HepG2 (cell line): Measurements from ENCODE around the gene C2CD4A. TPM values are rescaled to one million over a fixed set of nuclear protein-coding genes. Genes with fewer than 3 reads are reported as not detected.

Source experiments
- ATAC-seq: fragments of 200-7000 bp; cut with Tn5 transposase; 3 replicates; pipeline ENCODE4 v1.9.1; 2020; ENCODE audit warnings: mild to moderate bottlenecking, moderate library complexity
- BruUV-seq: library from RNA; stranded (reverse); fragments of 400-500 nt; replicated peaks from 2 replicates; lab custom pipeline; 2021; lab: Mats Ljungman, UMichigan
- CTCF ChIA-PET: fragments of 300-600 bp; formaldehyde crosslinking; extraction: SDS; loops from one replicate; lab custom pipeline; 2021; ENCODE audit warnings: low total read pairs, inconsistent platforms, low intra/inter-chr PET ratio; lab: Yijun Ruan, JAX
- POLR2A ChIA-PET: fragments of 350-600 bp; sonication (Branson Sonifier 250); formaldehyde crosslinking; loops from one replicate; lab custom pipeline; 2020; ENCODE audit warnings: antibody characterized with exemption, inconsistent platforms; lab: Yijun Ruan, JAX
- DNase-seq: peaks from one replicate; pipeline ENCODE4 v3.0.0-alpha.2; 2015; ENCODE audit warnings: low spot score
- FAIRE-seq: peaks from 3 replicates; lab custom pipeline; 2011; peaks lifted over from hg19 to GRCh38; lab: Jason Lieb, UNC
- H2AFZ ChIP-seq: one replicate; pipeline ENCODE4 v1.6.1; 2011; ENCODE audit warnings: low read length, inconsistent platforms
- H3K27ac ChIP-seq: fragments of 300-600 bp; 3 replicates; pipeline ENCODE4 v1.8.0; 2011; ENCODE audit warnings: mixed run types, mild to moderate bottlenecking, mixed read lengths, low read length, inconsistent platforms; ENCODE audit not compliant: insufficient read depth; ENCODE audit errors: extremely low read length
- H3K27me3 ChIP-seq, 2 experiments: fragments of 200-600 bp in 1 of 2; 2 replicates in 1 of 2; 3 replicates in 1 of 2; pipeline versions ENCODE4 v1.6.0 to v1.8.0; 2011; ENCODE audit warnings: low read length in 2 of 2, mild to moderate bottlenecking in 2 of 2, moderate library complexity in 2 of 2, inconsistent platforms in 1 of 2; ENCODE audit not compliant: insufficient read depth in 2 of 2, control insufficient read depth in 1 of 2
- H3K36me3 ChIP-seq, 2 experiments: fragments of 200-600 bp in 1 of 2; replicated peaks in 1 of 2; 2 replicates in 1 of 2; 3 replicates in 1 of 2; pipeline versions ENCODE4 v1.5.1 to v1.8.0; 2011; ENCODE audit warnings: low read length in 2 of 2, inconsistent platforms in 1 of 2; ENCODE audit not compliant: insufficient read depth in 2 of 2, control insufficient read depth in 1 of 2
- H3K4me1 ChIP-seq: 2 replicates; pipeline ENCODE4 v1.5.1; 2012; ENCODE audit warnings: low read length, inconsistent platforms; ENCODE audit not compliant: insufficient read depth
- H3K4me2 ChIP-seq: 2 replicates; pipeline ENCODE4 v1.6.0; 2011; ENCODE audit warnings: low read depth, low read length, inconsistent platforms
- H3K4me3 ChIP-seq, 3 experiments: fragments of 200-600 bp in 1 of 3; sonication (generic), shearing (Covaris generic) in 1 of 3; replicated peaks in 1 of 3; 2 replicates each; pipeline ENCODE4 v1.5.1; 2011 to 2016; ENCODE audit warnings: low read length in 3 of 3, inconsistent platforms in 2 of 3, low read depth in 2 of 3, mild to moderate bottlenecking in 2 of 3, control low read depth in 1 of 3, mixed read lengths in 1 of 3; ENCODE audit not compliant: insufficient read depth in 1 of 3
- H3K79me2 ChIP-seq: one replicate; pipeline ENCODE4 v1.6.1; 2011; ENCODE audit warnings: low read length, inconsistent platforms; ENCODE audit not compliant: insufficient read depth
- H3K9ac ChIP-seq: 2 replicates; pipeline ENCODE4 v1.6.0; 2011; ENCODE audit warnings: mild to moderate bottlenecking, low read depth, low read length, inconsistent platforms; ENCODE audit not compliant: insufficient read depth
- H3K9me3 ChIP-seq: 2 replicates; pipeline ENCODE4 v1.5.1; 2012; ENCODE audit warnings: mild to moderate bottlenecking, low read length
- H4K20me1 ChIP-seq: 2 replicates; pipeline ENCODE4 v1.6.0; 2011; ENCODE audit warnings: inconsistent platforms, mild to moderate bottlenecking, low read length, moderate library complexity; ENCODE audit not compliant: insufficient read depth
- GFI1 ChIP-seq: sonication (generic); formaldehyde crosslinking; IDR thresholded peaks from 2 replicates; pipeline ENCODE4 v1.5.0; 2020; ENCODE audit warnings: missing genetic modification reagents, mild to moderate bottlenecking, borderline replicate concordance
- SIX1 ChIP-seq: sonication (generic); formaldehyde crosslinking; IDR thresholded peaks from 2 replicates; pipeline ENCODE4 v1.4.0; 2020; ENCODE audit warnings: missing genetic modification reagents, borderline replicate concordance
- SOX13 ChIP-seq, 3 experiments: fragments of 450-650 bp in 1 of 3; sonication (generic) in 1 of 3; formaldehyde crosslinking in 1 of 3; IDR thresholded peaks in 2 of 3; conservative IDR thresholded peaks in 1 of 3; 2 replicates each; pipeline versions ENCODE4 v1.5.0 to v1.6.1; 2016 to 2020; ENCODE audit warnings: antibody characterized with exemption in 1 of 3, mild to moderate bottlenecking in 1 of 3, missing compliant biosample characterization in 1 of 3, missing genetic modification reagents in 1 of 3, moderate library complexity in 1 of 3
- ZBTB33 ChIP-seq: sonication (generic); formaldehyde crosslinking; IDR thresholded peaks from 2 replicates; pipeline ENCODE4 v1.4.0; 2020; ENCODE audit warnings: missing genetic modification reagents
- ZNF263 ChIP-seq: sonication (generic); formaldehyde crosslinking; IDR thresholded peaks from 2 replicates; pipeline ENCODE4 v1.4.0; 2020; ENCODE audit warnings: missing genetic modification reagents
- ZNF362 ChIP-seq: sonication (generic); formaldehyde crosslinking; IDR thresholded peaks from 2 replicates; pipeline ENCODE4 v1.4.0; 2020; ENCODE audit warnings: missing genetic modification reagents, mild to moderate bottlenecking, borderline replicate concordance
- ZNF382 ChIP-seq: sonication (generic); formaldehyde crosslinking; IDR thresholded peaks from 2 replicates; pipeline ENCODE4 v1.5.0; 2020; ENCODE audit warnings: missing genetic modification reagents, mild to moderate bottlenecking, borderline replicate concordance
- WGBS: methylation state at CpG from one replicate; pipeline ENCODE4 v1.1.6; 2017; ENCODE audit warnings: low lambda C conversion rate; 5-methylcytosine and 5-hydroxymethylcytosine counted together
- in situ Hi-C: cut with HindIII; loops from 2 replicates; pipeline ENCODE4 v1.10.0; 2017; ENCODE audit warnings: low pct_unique_long_range_greater_than_20kb; ENCODE audit not compliant: extremely low pct_ligation_motif_present
- intact Hi-C: fragments of 100-400 bp; cut with micrococcal nuclease; formaldehyde crosslinking; loops from one replicate; pipeline ENCODE4 v1.10.0; 2022; ENCODE audit not compliant: unreplicated experiment
- polyA plus RNA-seq, 8 experiments: library from polyadenylated mRNA; depleted of rRNA in 3 of 8; stranded (reverse) in 7 of 8; unstranded in 1 of 8; fragments of >200 nt; fragmentation: Illumina TruSeq in 4 of 8; extraction: Trizol in 4 of 8; gene quantifications; 2 replicates each; pipeline versions ENCODE4 v1.2.1 to v1.2.3, GENCODE V29; 2011 to 2016; ENCODE audit warnings: low read depth in 4 of 8, missing spikeins in 1 of 8, mixed read lengths in 1 of 8; ENCODE audit not compliant: insufficient read depth in 1 of 8
- total RNA-seq, 5 experiments: library from RNA; depleted of rRNA; stranded (reverse); fragments of >200 nt; fragmentation: Illumina TruSeq; extraction: Trizol; gene quantifications; 2 replicates each; pipeline ENCODE4 v1.2.3, GENCODE V29; 2016; ENCODE audit warnings: low read depth in 1 of 5
- TF ChIP-seq, protein P1 (sequence below): sonication (generic); formaldehyde crosslinking; IDR thresholded peaks from 2 replicates; pipeline ENCODE4 v1.8.0; 2022; ENCODE audit warnings: mild to moderate bottlenecking, missing genetic modification reagents; ENCODE audit not compliant: insufficient replicate concordance

Gene C2CD4A
- total and polyA plus RNA-seq, 2 of the 13 experiments (the other 11 are each of a cell fraction or from before 2014, with no cell fraction given), result 0.20 TPM; not detected in 1

DNA sequence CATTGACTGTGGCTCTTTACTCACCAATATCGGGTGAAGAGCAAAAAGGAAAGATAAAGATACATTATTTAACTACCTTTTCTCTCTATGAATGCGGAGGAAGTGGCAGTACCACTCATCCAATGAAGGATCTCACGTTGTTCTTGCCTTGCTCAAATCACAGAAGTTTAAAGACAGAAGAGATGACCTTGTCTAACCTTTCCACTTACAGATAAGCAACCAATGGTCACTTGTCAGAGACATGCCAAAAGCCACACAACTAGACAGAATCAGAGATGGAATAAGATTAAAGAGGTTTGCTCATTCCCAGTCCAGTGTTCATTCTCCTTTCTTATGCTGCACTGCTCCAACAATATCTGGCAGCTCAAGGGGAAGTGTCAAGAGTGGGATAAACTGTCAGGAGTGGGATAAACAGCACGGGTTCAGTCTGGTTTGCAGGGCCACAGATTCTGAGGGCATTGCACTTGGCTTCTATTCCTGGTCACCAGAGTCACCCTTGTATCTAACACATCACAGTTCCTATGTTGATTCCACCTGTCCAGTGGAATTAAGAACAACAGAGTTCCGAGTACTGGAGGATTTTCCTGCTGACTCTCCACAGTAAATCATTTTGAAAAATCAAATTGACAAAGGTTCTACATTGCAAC, 13.2 kb upstream of the C2CD4A start:
- H3K36me3 ChIP-seq, result no peaks in the 10 kb centered on the region
- no peak overlapping the region for H3K27ac ChIP-seq
- H3K4me3 ChIP-seq, result no peak overlapping the region
- peaks cover 41% of the 10 kb centered on the region for H3K4me1 ChIP-seq
- TF ChIP-seq ZNF263 (CRISPR knock-in tag) (no peak), GFI1 (peak; percentile 61), ZNF382 (CRISPR knock-in tag) (no peak)
- CTCF ChIA-PET, result no interaction called here
- no peak overlapping the region for H3K4me2 ChIP-seq
- no peaks in the 10 kb centered on the region for H3K9me3 ChIP-seq
- no peaks in the 10 kb centered on the region for H4K20me1 ChIP-seq
- intact Hi-C loops, result no loop called here
- no peak overlapping the region for H3K9ac ChIP-seq
- no TSS peak for BruUV-seq
- FAIRE-seq (no peak), ATAC-seq (no peak), DNase-seq (no peak)
- POLR2A ChIA-PET, result no interaction called here
- no peaks in the 10 kb centered on the region for H3K27me3 ChIP-seq
- H2AFZ ChIP-seq, result no peak overlapping the region
- in situ Hi-C loops, result no loop called here
- H3K79me2 ChIP-seq, result peaks cover 49% of the 10 kb centered on the region
- WGBS, result 73% methylated on average over 5 of the region's 5 CpGs

DNA sequence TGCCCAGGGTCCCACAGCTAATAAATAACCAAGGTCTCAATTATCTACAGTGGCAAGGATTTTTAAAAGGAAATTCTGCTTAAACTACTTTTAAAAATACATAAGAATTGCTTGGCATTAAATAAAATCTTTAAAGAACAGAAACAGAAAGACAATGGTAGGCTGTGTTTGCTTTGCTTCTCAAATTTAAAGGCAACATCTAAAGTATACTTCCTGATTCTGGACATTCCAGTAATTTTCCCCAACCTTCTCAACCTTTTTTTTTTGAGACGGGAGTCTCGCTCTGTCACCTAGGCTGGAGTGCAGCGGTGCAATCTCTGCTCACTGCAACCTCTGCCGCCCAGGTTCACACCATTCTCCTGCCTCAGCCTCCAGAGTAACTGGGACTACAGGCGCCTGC, 11.8 kb upstream of the C2CD4A start:
- ChIA-PET CTCF (no interaction called here), POLR2A (no interaction called here)
- H3K27ac ChIP-seq, result no peak overlapping the region
- intact Hi-C loops (no loop called here), in situ Hi-C loops (no loop called here)
- no peak overlapping the region for H2AFZ ChIP-seq
- H3K9me3 ChIP-seq, result no peaks in the 10 kb centered on the region
- no peaks in the 10 kb centered on the region for H3K36me3 ChIP-seq
- peaks cover 45% of the 10 kb centered on the region for H3K4me1 ChIP-seq
- 50% methylated on average over 5 of the region's 5 CpGs for WGBS
- DNase-seq, result peak; percentile 35
- peak overlapping the region; percentile 32; the same call in 1 of the 2 replicates for H3K4me2 ChIP-seq
- H4K20me1 ChIP-seq, result no peaks in the 10 kb centered on the region
- no peak for FAIRE-seq
- H3K79me2 ChIP-seq, result peaks cover 61% of the 10 kb centered on the region
- H3K9ac ChIP-seq, result no peak overlapping the region
- BruUV-seq, result no TSS peak
- no peak overlapping the region; a peak in 1 of 6 replicates for H3K4me3 ChIP-seq
- no peaks in the 10 kb centered on the region for H3K27me3 ChIP-seq
- no peak for ATAC-seq
- TF ChIP-seq ZNF362 (CRISPR knock-in tag) (0 out of 2 replicates have a peak, but pooled peaks have one; percentile 50), SIX1 (CRISPR knock-in tag) (0 out of 2 replicates have a peak, but pooled peaks have one; percentile 12), ZBTB33 (CRISPR knock-in tag) (0 out of 2 replicates have a peak, but pooled peaks have one; percentile 31), SOX13 (IDR thresholded peaks at IDR 0.05) (no peak), SOX13 (CRISPR knock-in tag; conservative IDR thresholded peaks at IDR 0.05 in 1 of 2, IDR thresholded peaks at IDR 0.05 in 1 of 2) (peak in 1 of 2 experiments; percentile 58; a peak in 2 of 4 replicates)
- TF ChIP-seq, protein P1, sequence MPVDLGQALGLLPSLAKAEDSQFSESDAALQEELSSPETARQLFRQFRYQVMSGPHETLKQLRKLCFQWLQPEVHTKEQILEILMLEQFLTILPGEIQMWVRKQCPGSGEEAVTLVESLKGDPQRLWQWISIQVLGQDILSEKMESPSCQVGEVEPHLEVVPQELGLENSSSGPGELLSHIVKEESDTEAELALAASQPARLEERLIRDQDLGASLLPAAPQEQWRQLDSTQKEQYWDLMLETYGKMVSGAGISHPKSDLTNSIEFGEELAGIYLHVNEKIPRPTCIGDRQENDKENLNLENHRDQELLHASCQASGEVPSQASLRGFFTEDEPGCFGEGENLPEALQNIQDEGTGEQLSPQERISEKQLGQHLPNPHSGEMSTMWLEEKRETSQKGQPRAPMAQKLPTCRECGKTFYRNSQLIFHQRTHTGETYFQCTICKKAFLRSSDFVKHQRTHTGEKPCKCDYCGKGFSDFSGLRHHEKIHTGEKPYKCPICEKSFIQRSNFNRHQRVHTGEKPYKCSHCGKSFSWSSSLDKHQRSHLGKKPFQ, result peak; percentile 41
